Vagina (tissue), 2 donors: ENCODE measurements around the gene FCN2. TPM values are rescaled to one million over a fixed set of nuclear protein-coding genes. Genes with fewer than 3 reads are reported as not detected.

Source experiments
- DNase-seq, 2 donors: peaks; one replicate each; pipeline ENCODE4 v3.0.0-alpha.2; 2017; ENCODE audit errors: extremely low spot score in 2 of 2
- H3K27ac ChIP-seq: fragments of 200-600 bp; sonication (generic); one replicate; pipeline ENCODE4 v1.5.1; 2019
- H3K27me3 ChIP-seq: fragments of 200-600 bp; sonication (generic); one replicate; pipeline ENCODE4 v1.5.1; 2019
- H3K36me3 ChIP-seq, 2 donors: fragments of 200-600 bp; sonication (generic); one replicate each; pipeline ENCODE4 v1.5.1; 2017 to 2019
- H3K4me1 ChIP-seq: fragments of 200-600 bp; sonication (generic); one replicate; pipeline ENCODE4 v1.5.1; 2019
- H3K4me3 ChIP-seq, 2 donors: fragments of 200-600 bp; sonication (generic); 1 replicate in 1 of 2; 2 replicates in 1 of 2; pipeline ENCODE4 v1.5.1; 2016 to 2019
- H3K9me3 ChIP-seq: fragments of 200-600 bp; sonication (generic); one replicate; pipeline ENCODE4 v1.5.1; 2019
- CTCF ChIP-seq, 3 experiments: fragments of 450-650 bp in 2 of 3; fragments of 200-600 bp in 1 of 3; sonication (generic) in 1 of 3; IDR thresholded peaks; one replicate each; pipeline ENCODE4 v1.5.1; 2017 to 2019; ENCODE audit warnings: antibody characterized with exemption in 3 of 3, mild to moderate bottlenecking in 2 of 3, moderate library complexity in 2 of 3
- POLR2A ChIP-seq, 2 donors: fragments of 450-650 bp; IDR thresholded peaks; one replicate each; pipeline ENCODE4 v1.6.1; 2017; ENCODE audit warnings: antibody characterized with exemption in 2 of 2, mild to moderate bottlenecking in 2 of 2, moderate library complexity in 2 of 2
- POLR2AphosphoS5 ChIP-seq, 2 donors: sonication (generic); formaldehyde crosslinking; IDR thresholded peaks; one replicate each; pipeline ENCODE4 v1.9.0; 2017; ENCODE audit warnings: antibody characterized with exemption in 2 of 2, mild to moderate bottlenecking in 2 of 2, low read depth in 1 of 2; ENCODE audit not compliant: insufficient read depth in 1 of 2
- intact Hi-C: fragments of 100-400 bp; cut with DNase I; formaldehyde crosslinking; loops from one replicate; pipeline ENCODE4 v1.15.1; 2023
- total RNA-seq: library from RNA; depleted of rRNA; stranded (reverse); fragments of >200 nt; gene quantifications from one replicate; pipeline ENCODE4 v1.2.3, GENCODE V29; 2016

FCN2 gene
- total RNA-seq, 1 donor from 2014 or later = not detected

GRCh38 chr9:134922066-134922931 lies 41.7 kb downstream of the FCN2 start:
- Histone ChIP-seq H3K36me3 (no peaks in the 10 kb centered on the region), H3K27ac (no peak overlapping the region), H3K9me3 (no peaks in the 10 kb centered on the region), H3K4me3 (no peak overlapping the region), H3K27me3 (no peaks in the 10 kb centered on the region), H3K4me1 (no peaks in the 10 kb centered on the region)
- peak in 1 of 2 donors; percentile 67 for DNase-seq
- TF ChIP-seq CTCF (IDR thresholded peaks at IDR 0.05) (no peak), POLR2A (IDR thresholded peaks at IDR 0.05) (no peak), POLR2AphosphoS5 (IDR thresholded peaks at IDR 0.05; ENCODE audit: insufficient read depth in 1 of 2, low read depth in 1 of 2) (no peak)
- intact Hi-C loops = no loop called here

GRCh38 chr9:134922932-134923240 lies 42.3 kb downstream of the FCN2 start:
- H3K4me1 ChIP-seq = no peaks in the 10 kb centered on the region
- intact Hi-C loops = no loop called here
- no peaks in the 10 kb centered on the region for H3K9me3 ChIP-seq
- no peak overlapping the region for H3K4me3 ChIP-seq
- no peaks in the 10 kb centered on the region for H3K36me3 ChIP-seq
- TF ChIP-seq POLR2A (IDR thresholded peaks at IDR 0.05) (no peak), POLR2AphosphoS5 (IDR thresholded peaks at IDR 0.05; ENCODE audit: insufficient read depth in 1 of 2, low read depth in 1 of 2) (no peak)
- no peak overlapping the region for H3K27ac ChIP-seq
- H3K27me3 ChIP-seq = no peaks in the 10 kb centered on the region
- DNase-seq = no peak

GRCh38 chr9:134923466-134923865 lies 42.9 kb downstream of the FCN2 start:
- H3K36me3 ChIP-seq = no peaks in the 10 kb centered on the region
- H3K9me3 ChIP-seq = no peaks in the 10 kb centered on the region
- H3K27me3 ChIP-seq = no peaks in the 10 kb centered on the region
- H3K4me1 ChIP-seq = no peaks in the 10 kb centered on the region
- no peak for TF ChIP-seq POLR2AphosphoS5 (IDR thresholded peaks at IDR 0.05; ENCODE audit: insufficient read depth in 1 of 2, low read depth in 1 of 2)
- no peak for TF ChIP-seq CTCF (IDR thresholded peaks at IDR 0.05)
- TF ChIP-seq POLR2A (IDR thresholded peaks at IDR 0.05) = no peak
- no peak for DNase-seq
- intact Hi-C loops = no loop called here
- H3K4me3 ChIP-seq = no peak overlapping the region
- no peak overlapping the region for H3K27ac ChIP-seq

- Histone ChIP-seq H3K4me3 (no peak overlapping the region), H3K4me1 (no peaks in the 10 kb centered on the region)
- no peak for DNase-seq
These were observed 44.5 kb downstream of the FCN2 start for GRCh38 chr9:134925011-134925511.

More at GRCh38 chr9:134925011-134925511, 44.5 kb downstream of the FCN2 start:
- Histone ChIP-seq H3K36me3 (no peaks in the 10 kb centered on the region), H3K27me3 (no peaks in the 10 kb centered on the region), H3K27ac (no peak overlapping the region), H3K9me3 (no peaks in the 10 kb centered on the region)
- TF ChIP-seq CTCF (IDR thresholded peaks at IDR 0.05) (no peak), POLR2A (IDR thresholded peaks at IDR 0.05) (no peak), POLR2AphosphoS5 (IDR thresholded peaks at IDR 0.05; ENCODE audit: insufficient read depth in 1 of 2, low read depth in 1 of 2) (no peak)
- intact Hi-C loops = no loop called here
